Liver (tissue), 9 donors: ENCODE data around the gene MGME1. TPM values are rescaled to one million over a fixed set of nuclear protein-coding genes. Genes with fewer than 3 reads are reported as not detected.

Experiments
- DNase-seq: peaks from one replicate; pipeline ENCODE4 v3.0.0-alpha.2; 2017; ENCODE audit warnings: low spot score
- H3K27ac ChIP-seq, 2 donors: one replicate each; pipeline ENCODE4 v1.7.0; 2013; ENCODE audit warnings: inconsistent platforms in 2 of 2, low read length in 2 of 2, control low read depth in 1 of 2, low read depth in 1 of 2, mild to moderate bottlenecking in 1 of 2
- H3K27me3 ChIP-seq, 4 donors: one replicate each; pipeline versions ENCODE4 v1.6.1 to v1.7.0; 2013; ENCODE audit warnings: low read length in 3 of 4, inconsistent platforms in 1 of 4, mild to moderate bottlenecking in 1 of 4, moderate library complexity in 1 of 4; ENCODE audit not compliant: control insufficient read depth in 4 of 4, insufficient read depth in 4 of 4
- H3K36me3 ChIP-seq, 4 donors: one replicate each; pipeline versions ENCODE4 v1.6.1 to v1.7.0; 2013; ENCODE audit warnings: low read length in 3 of 4, mild to moderate bottlenecking in 3 of 4, low read depth in 1 of 4, moderate library complexity in 1 of 4; ENCODE audit not compliant: control insufficient read depth in 4 of 4, insufficient read depth in 3 of 4
- H3K4me1 ChIP-seq, 4 donors: one replicate each; pipeline versions ENCODE4 v1.6.1 to v1.7.0; 2013; ENCODE audit warnings: low read length in 3 of 4, mild to moderate bottlenecking in 3 of 4, moderate library complexity in 1 of 4; ENCODE audit not compliant: control insufficient read depth in 4 of 4, insufficient read depth in 4 of 4
- H3K4me3 ChIP-seq, 3 donors: one replicate each; pipeline versions ENCODE4 v1.6.1 to v1.7.0; 2013; ENCODE audit warnings: low read length in 3 of 3, control low read depth in 1 of 3, low read depth in 1 of 3, mild to moderate bottlenecking in 1 of 3
- H3K9ac ChIP-seq, 2 donors: one replicate each; pipeline ENCODE4 v1.7.0; 2013; ENCODE audit warnings: low read length in 2 of 2, mild to moderate bottlenecking in 2 of 2, moderate library complexity in 2 of 2, control low read depth in 1 of 2, low read depth in 1 of 2
- H3K9me3 ChIP-seq, 4 donors: one replicate each; pipeline versions ENCODE4 v1.6.1 to v1.7.0; 2013; ENCODE audit warnings: low read length in 3 of 4; ENCODE audit not compliant: control insufficient read depth in 4 of 4
- ATF3 ChIP-seq: IDR thresholded peaks from 2 replicates; pipeline ENCODE4 v1.6.1; 2016; ENCODE audit warnings: antibody characterized with exemption
- FOXA2 ChIP-seq: IDR thresholded peaks from 2 replicates; pipeline ENCODE4 v1.6.1; 2016; ENCODE audit warnings: antibody characterized with exemption
- GABPA ChIP-seq, 2 donors: IDR thresholded peaks in 1 of 2; conservative IDR thresholded peaks in 1 of 2; 2 replicates each; pipeline ENCODE4 v1.6.1; 2016; ENCODE audit warnings: antibody characterized with exemption in 2 of 2, mild to moderate bottlenecking in 1 of 2, moderate library complexity in 1 of 2
- HNF4G ChIP-seq: IDR thresholded peaks from 2 replicates; pipeline ENCODE4 v1.6.1; 2016; ENCODE audit warnings: antibody characterized with exemption
- RAD21 ChIP-seq, 2 donors: IDR thresholded peaks; 2 replicates each; pipeline ENCODE4 v1.6.1; 2016; ENCODE audit warnings: antibody characterized with exemption in 2 of 2, mild to moderate bottlenecking in 2 of 2
- YY1 ChIP-seq: IDR thresholded peaks from 2 replicates; pipeline ENCODE4 v1.6.1; 2016; ENCODE audit warnings: antibody characterized with exemption, mild to moderate bottlenecking
- WGBS: extraction: QIAGEN DNeasy Blood & Tissue Kit; methylation state at CpG from one replicate; pipeline ENCODE4 v1.1.7; 2013; 5-methylcytosine and 5-hydroxymethylcytosine counted together
- polyA plus RNA-seq, 2 donors: library from polyadenylated mRNA; stranded (reverse) in 1 of 2; unstranded in 1 of 2; fragments of 200-250 nt in 1 of 2; fragments of >200 nt in 1 of 2; fragmentation: Nextera tagmentation in 1 of 2; extraction: Ambion mirVana in 1 of 2; gene quantifications; one replicate each; pipeline versions ENCODE4 v1.2.1 to v1.2.3, GENCODE V29; 2013 to 2015
- total RNA-seq, 2 donors: library from RNA; depleted of rRNA; stranded (reverse); fragments of >200 nt; gene quantifications; one replicate each; pipeline ENCODE4 v1.2.3, GENCODE V29; 2014
- TF ChIP-seq, protein P1 (sequence below): IDR thresholded peaks from 2 replicates; pipeline ENCODE4 v1.6.1; 2016; ENCODE audit warnings: antibody characterized with exemption
- TF ChIP-seq, protein P2 (sequence below): fragments of 150-350 bp; IDR thresholded peaks from 2 replicates; pipeline ENCODE4 v1.5.1; 2017; ENCODE audit warnings: improper control_type of control experiment, low read depth, low read length; ENCODE audit not compliant: missing input control
- TF ChIP-seq, protein P3 (sequence below): IDR thresholded peaks from 2 replicates; pipeline ENCODE4 v1.6.1; 2016; ENCODE audit warnings: antibody characterized with exemption, mild to moderate bottlenecking
- TF ChIP-seq, protein P4 (sequence below): IDR thresholded peaks from 2 replicates; pipeline ENCODE4 v1.6.1; 2016; ENCODE audit warnings: antibody characterized with exemption
- donor health status: healthy.
- donor health status: healthy.
- donor health status: healthy.
- donor health status: healthy.
- donor health status: healthy.

Gene MGME1
- total and polyA plus RNA-seq, 4 donors, result 4.2 to 26.8 (median 6.7) TPM

DNA sequence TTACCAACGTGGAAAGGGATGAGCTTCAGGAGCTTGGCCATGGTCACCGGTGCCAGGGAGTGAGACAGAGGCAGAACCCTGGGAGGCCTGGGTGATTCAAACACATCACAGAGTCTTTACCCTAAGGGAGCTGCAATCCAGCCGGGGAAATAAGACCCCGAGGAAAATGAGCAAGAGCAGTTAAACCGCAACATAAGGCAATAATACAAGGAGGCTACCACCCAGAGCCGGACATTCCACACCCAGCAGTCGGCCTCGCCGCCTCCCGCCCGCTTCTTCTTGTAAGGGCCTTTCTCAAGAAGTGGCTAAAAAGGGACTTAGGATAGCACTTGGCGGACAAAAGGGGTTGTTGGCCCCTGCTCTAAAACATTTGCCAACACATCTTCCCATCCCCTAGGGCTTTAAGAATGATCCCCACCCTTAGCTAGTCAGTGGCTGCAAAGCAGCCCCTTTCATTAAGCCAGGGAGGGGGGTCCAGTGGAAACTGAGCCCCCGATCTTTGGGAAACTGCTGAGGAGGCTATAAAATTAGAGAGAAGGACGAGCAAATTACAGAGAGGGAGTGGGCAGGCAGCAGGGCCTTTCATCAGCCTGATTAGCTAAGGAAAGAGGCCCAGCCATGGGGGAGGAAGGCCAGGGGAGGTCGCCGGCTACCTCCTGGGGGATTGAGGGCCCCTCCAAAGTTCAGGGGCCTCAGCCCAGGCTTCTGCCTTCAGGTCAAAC, 34.5 kb upstream of the MGME1 start:
- H3K4me3 ChIP-seq, result no peak overlapping the region
- H3K4me1 ChIP-seq, result peaks cover 0 to 9% (median 1%) of the 10 kb centered on the region in 4 donors
- no peaks in the 10 kb centered on the region for H3K27me3 ChIP-seq
- 83% methylated on average over 16 of the region's 16 CpGs for WGBS
- H3K36me3 ChIP-seq, result no peaks in the 10 kb centered on the region
- no peak for TF ChIP-seq GABPA (IDR thresholded peaks at IDR 0.05 in 1 of 2, conservative IDR thresholded peaks at IDR 0.05 in 1 of 2)
- no peak for TF ChIP-seq RAD21 (IDR thresholded peaks at IDR 0.05)
- TF ChIP-seq, protein P1, sequence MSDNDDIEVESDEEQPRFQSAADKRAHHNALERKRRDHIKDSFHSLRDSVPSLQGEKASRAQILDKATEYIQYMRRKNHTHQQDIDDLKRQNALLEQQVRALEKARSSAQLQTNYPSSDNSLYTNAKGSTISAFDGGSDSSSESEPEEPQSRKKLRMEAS, result no peak
- TF ChIP-seq ATF3, result no peak
- TF ChIP-seq, protein P2, sequence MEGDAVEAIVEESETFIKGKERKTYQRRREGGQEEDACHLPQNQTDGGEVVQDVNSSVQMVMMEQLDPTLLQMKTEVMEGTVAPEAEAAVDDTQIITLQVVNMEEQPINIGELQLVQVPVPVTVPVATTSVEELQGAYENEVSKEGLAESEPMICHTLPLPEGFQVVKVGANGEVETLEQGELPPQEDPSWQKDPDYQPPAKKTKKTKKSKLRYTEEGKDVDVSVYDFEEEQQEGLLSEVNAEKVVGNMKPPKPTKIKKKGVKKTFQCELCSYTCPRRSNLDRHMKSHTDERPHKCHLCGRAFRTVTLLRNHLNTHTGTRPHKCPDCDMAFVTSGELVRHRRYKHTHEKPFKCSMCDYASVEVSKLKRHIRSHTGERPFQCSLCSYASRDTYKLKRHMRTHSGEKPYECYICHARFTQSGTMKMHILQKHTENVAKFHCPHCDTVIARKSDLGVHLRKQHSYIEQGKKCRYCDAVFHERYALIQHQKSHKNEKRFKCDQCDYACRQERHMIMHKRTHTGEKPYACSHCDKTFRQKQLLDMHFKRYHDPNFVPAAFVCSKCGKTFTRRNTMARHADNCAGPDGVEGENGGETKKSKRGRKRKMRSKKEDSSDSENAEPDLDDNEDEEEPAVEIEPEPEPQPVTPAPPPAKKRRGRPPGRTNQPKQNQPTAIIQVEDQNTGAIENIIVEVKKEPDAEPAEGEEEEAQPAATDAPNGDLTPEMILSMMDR, result no peak
- no peak for TF ChIP-seq YY1
- TF ChIP-seq, protein P3, sequence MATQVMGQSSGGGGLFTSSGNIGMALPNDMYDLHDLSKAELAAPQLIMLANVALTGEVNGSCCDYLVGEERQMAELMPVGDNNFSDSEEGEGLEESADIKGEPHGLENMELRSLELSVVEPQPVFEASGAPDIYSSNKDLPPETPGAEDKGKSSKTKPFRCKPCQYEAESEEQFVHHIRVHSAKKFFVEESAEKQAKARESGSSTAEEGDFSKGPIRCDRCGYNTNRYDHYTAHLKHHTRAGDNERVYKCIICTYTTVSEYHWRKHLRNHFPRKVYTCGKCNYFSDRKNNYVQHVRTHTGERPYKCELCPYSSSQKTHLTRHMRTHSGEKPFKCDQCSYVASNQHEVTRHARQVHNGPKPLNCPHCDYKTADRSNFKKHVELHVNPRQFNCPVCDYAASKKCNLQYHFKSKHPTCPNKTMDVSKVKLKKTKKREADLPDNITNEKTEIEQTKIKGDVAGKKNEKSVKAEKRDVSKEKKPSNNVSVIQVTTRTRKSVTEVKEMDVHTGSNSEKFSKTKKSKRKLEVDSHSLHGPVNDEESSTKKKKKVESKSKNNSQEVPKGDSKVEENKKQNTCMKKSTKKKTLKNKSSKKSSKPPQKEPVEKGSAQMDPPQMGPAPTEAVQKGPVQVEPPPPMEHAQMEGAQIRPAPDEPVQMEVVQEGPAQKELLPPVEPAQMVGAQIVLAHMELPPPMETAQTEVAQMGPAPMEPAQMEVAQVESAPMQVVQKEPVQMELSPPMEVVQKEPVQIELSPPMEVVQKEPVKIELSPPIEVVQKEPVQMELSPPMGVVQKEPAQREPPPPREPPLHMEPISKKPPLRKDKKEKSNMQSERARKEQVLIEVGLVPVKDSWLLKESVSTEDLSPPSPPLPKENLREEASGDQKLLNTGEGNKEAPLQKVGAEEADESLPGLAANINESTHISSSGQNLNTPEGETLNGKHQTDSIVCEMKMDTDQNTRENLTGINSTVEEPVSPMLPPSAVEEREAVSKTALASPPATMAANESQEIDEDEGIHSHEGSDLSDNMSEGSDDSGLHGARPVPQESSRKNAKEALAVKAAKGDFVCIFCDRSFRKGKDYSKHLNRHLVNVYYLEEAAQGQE, result no peak
- TF ChIP-seq, protein P4, sequence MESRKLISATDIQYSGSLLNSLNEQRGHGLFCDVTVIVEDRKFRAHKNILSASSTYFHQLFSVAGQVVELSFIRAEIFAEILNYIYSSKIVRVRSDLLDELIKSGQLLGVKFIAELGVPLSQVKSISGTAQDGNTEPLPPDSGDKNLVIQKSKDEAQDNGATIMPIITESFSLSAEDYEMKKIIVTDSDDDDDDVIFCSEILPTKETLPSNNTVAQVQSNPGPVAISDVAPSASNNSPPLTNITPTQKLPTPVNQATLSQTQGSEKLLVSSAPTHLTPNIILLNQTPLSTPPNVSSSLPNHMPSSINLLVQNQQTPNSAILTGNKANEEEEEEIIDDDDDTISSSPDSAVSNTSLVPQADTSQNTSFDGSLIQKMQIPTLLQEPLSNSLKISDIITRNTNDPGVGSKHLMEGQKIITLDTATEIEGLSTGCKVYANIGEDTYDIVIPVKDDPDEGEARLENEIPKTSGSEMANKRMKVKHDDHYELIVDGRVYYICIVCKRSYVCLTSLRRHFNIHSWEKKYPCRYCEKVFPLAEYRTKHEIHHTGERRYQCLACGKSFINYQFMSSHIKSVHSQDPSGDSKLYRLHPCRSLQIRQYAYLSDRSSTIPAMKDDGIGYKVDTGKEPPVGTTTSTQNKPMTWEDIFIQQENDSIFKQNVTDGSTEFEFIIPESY, result no peak
- no peak for TF ChIP-seq HNF4G
- no peaks in the 10 kb centered on the region for H3K9me3 ChIP-seq
- H3K27ac ChIP-seq, result no peak overlapping the region
- DNase-seq, result no peak
- H3K9ac ChIP-seq, result no peak overlapping the region

GRCh38 chr20:17935186-17935585, 33.6 kb upstream of the MGME1 start:
- no peak overlapping the region for H3K9ac ChIP-seq
- WGBS, result 95% methylated on average over 3 of the region's 3 CpGs
- H3K4me3 ChIP-seq, result no peak overlapping the region
- no peak overlapping the region for H3K27ac ChIP-seq
- no peak for DNase-seq
- peaks cover 0 to 17% (median 3%) of the 10 kb centered on the region in 4 donors for H3K4me1 ChIP-seq
- H3K9me3 ChIP-seq, result no peaks in the 10 kb centered on the region
- no peak for TF ChIP-seq FOXA2
- no peaks in the 10 kb centered on the region for H3K36me3 ChIP-seq
- H3K27me3 ChIP-seq, result no peaks in the 10 kb centered on the region
